H1 (cell line): ENCODE data around the gene DHRS7B. TPM values are rescaled to one million over a fixed set of nuclear protein-coding genes. Genes with fewer than 3 reads are reported as not detected.

ENCODE experiments used
- CTCF ChIA-PET: fragments of 300-600 bp; sonication (Branson Sonifier 250); formaldehyde crosslinking; loops from one replicate; lab custom pipeline; 2021; ENCODE audit not compliant: partially characterized antibody; lab: Charles Lee
- POLR2A ChIA-PET: fragments of 300-600 bp; sonication (Branson Sonifier 250); formaldehyde crosslinking; loops from one replicate; lab custom pipeline; 2021; ENCODE audit warnings: inconsistent platforms; ENCODE audit not compliant: partially characterized antibody; lab: Charles Lee
- DNase-seq, 2 experiments: peaks; one replicate each; pipeline versions ENCODE4 v3.0.0 to v3.0.0-alpha.2; 2010 to 2022; ENCODE audit warnings: low spot score in 2 of 2, low read depth in 1 of 2, mixed read lengths in 1 of 2
- FAIRE-seq: peaks from 2 replicates; lab custom pipeline; 2011; peaks lifted over from hg19 to GRCh38; lab: Jason Lieb, UNC
- H2AFZ ChIP-seq: 2 replicates; pipeline ENCODE4 v1.8.1; 2012; ENCODE audit warnings: low read length, inconsistent platforms
- H2AK5ac ChIP-seq: 2 replicates; pipeline ENCODE4 v1.6.1; 2013; ENCODE audit warnings: low read depth, low read length
- H2BK120ac ChIP-seq: replicated peaks from 2 replicates; pipeline ENCODE3; 2013; ENCODE audit warnings: low read depth, low read length, inconsistent platforms
- H2BK12ac ChIP-seq: 2 replicates; pipeline ENCODE4 v1.6.1; 2013; ENCODE audit warnings: low read depth, low read length
- H2BK15ac ChIP-seq: 2 replicates; pipeline ENCODE4 v1.6.1; 2013; ENCODE audit warnings: low read length
- H2BK20ac ChIP-seq: 2 replicates; pipeline ENCODE4 v1.6.1; 2013; ENCODE audit warnings: low read length
- H2BK5ac ChIP-seq: 2 replicates; pipeline ENCODE4 v1.6.1; 2013; ENCODE audit warnings: low read depth, low read length
- H3K14ac ChIP-seq: 2 replicates; pipeline ENCODE4 v1.6.1; 2013; ENCODE audit warnings: inconsistent platforms; ENCODE audit not compliant: insufficient read length
- H3K18ac ChIP-seq: 2 replicates; pipeline ENCODE4 v1.6.1; 2013; ENCODE audit warnings: low read length; ENCODE audit errors: extremely low read depth
- H3K23ac ChIP-seq: 2 replicates; pipeline ENCODE4 v1.6.1; 2013; ENCODE audit warnings: inconsistent platforms; ENCODE audit not compliant: insufficient read length
- H3K23me2 ChIP-seq: 2 replicates; pipeline ENCODE4 v1.6.1; 2013; ENCODE audit warnings: low read depth, low read length
- H3K27ac ChIP-seq: 2 replicates; pipeline ENCODE4 v1.6.1; 2011; ENCODE audit warnings: low read depth, low read length, inconsistent platforms
- H3K27me3 ChIP-seq, 4 experiments: replicated peaks in 1 of 4; 1 replicate in 1 of 4; 2 replicates in 3 of 4; pipeline versions ENCODE4 v1.6.1 to v1.8.1; 2011 to 2013; ENCODE audit warnings: low read length in 3 of 4, mild to moderate bottlenecking in 3 of 4, inconsistent platforms in 2 of 4, mixed read lengths in 2 of 4, moderate library complexity in 1 of 4; ENCODE audit not compliant: control insufficient read depth in 3 of 4, insufficient read depth in 3 of 4; ENCODE audit errors: extremely low read depth in 1 of 4
- H3K36me3 ChIP-seq, 4 experiments: 2 replicates each; pipeline versions ENCODE4 v1.6.1 to v1.8.1; 2011 to 2013; ENCODE audit warnings: mild to moderate bottlenecking in 4 of 4, low read length in 3 of 4, moderate library complexity in 2 of 4, control low read depth in 1 of 4, inconsistent platforms in 1 of 4; ENCODE audit not compliant: insufficient read depth in 4 of 4, control insufficient read depth in 2 of 4
- H3K4ac ChIP-seq: replicated peaks from 2 replicates; pipeline ENCODE3; 2013; ENCODE audit warnings: low read length, low read depth, mixed read lengths, inconsistent platforms; ENCODE audit not compliant: insufficient read length
- H3K4me1 ChIP-seq, 4 experiments: replicated peaks in 1 of 4; 1 replicate in 1 of 4; 2 replicates in 3 of 4; pipeline versions ENCODE4 v1.6.1 to v1.8.1; 2011 to 2013; ENCODE audit warnings: low read length in 3 of 4, inconsistent platforms in 2 of 4, mixed read lengths in 1 of 4; ENCODE audit not compliant: insufficient read depth in 4 of 4, control insufficient read depth in 3 of 4
- H3K4me2 ChIP-seq, 2 experiments: 2 replicates each; pipeline versions ENCODE4 v1.6.1 to v1.8.1; 2011 to 2013; ENCODE audit warnings: low read depth in 2 of 2, low read length in 2 of 2, control low read depth in 1 of 2, inconsistent platforms in 1 of 2, mild to moderate bottlenecking in 1 of 2; ENCODE audit not compliant: insufficient read depth in 1 of 2
- H3K4me3 ChIP-seq, 4 experiments: fragments of 200-600, 300-600 bp in 1 of 4; sonication (generic), shearing (Covaris generic), sonication (Bioruptor Twin) in 1 of 4; 2 replicates each; pipeline versions ENCODE4 v1.5.1 to v1.8.1; 2011 to 2016; ENCODE audit warnings: low read length in 4 of 4, low read depth in 3 of 4, control low read depth in 2 of 4, inconsistent platforms in 2 of 4, mild to moderate bottlenecking in 2 of 4, mixed read lengths in 1 of 4, moderate library complexity in 1 of 4; ENCODE audit not compliant: insufficient read depth in 2 of 4; ENCODE audit errors: extremely low read depth in 1 of 4
- H3K56ac ChIP-seq: replicated peaks from 2 replicates; pipeline ENCODE3; 2013; ENCODE audit warnings: low read depth, mild to moderate bottlenecking, mixed read lengths, low read length, inconsistent platforms; ENCODE audit not compliant: insufficient read length
- H3K79me1 ChIP-seq: 2 replicates; pipeline ENCODE4 v1.6.1; 2013; ENCODE audit warnings: low read depth, low read length, control low read depth
- H3K79me2 ChIP-seq, 2 experiments: 2 replicates each; pipeline versions ENCODE4 v1.6.1 to v1.8.1; 2012 to 2013; ENCODE audit warnings: low read length in 2 of 2, mild to moderate bottlenecking in 2 of 2, inconsistent platforms in 1 of 2; ENCODE audit not compliant: insufficient read depth in 2 of 2, control insufficient read depth in 1 of 2
- H3K9ac ChIP-seq, 4 experiments: replicated peaks in 1 of 4; 1 replicate in 1 of 4; 2 replicates in 3 of 4; pipeline versions ENCODE4 v1.6.1 to v1.8.1; 2011 to 2013; ENCODE audit warnings: low read depth in 3 of 4, low read length in 3 of 4, control low read depth in 2 of 4, mild to moderate bottlenecking in 2 of 4, moderate library complexity in 2 of 4, inconsistent platforms in 1 of 4; ENCODE audit errors: extremely low read depth in 1 of 4
- H3K9me3 ChIP-seq, 2 experiments: 2 replicates each; pipeline versions ENCODE4 v1.6.1 to v1.8.1; 2012 to 2013; ENCODE audit warnings: mild to moderate bottlenecking in 2 of 2, moderate library complexity in 2 of 2, control low read depth in 1 of 2, inconsistent platforms in 1 of 2, low read depth in 1 of 2, low read length in 1 of 2, mixed read lengths in 1 of 2; ENCODE audit not compliant: insufficient read depth in 2 of 2
- H4K20me1 ChIP-seq, 2 experiments: replicated peaks in 1 of 2; 2 replicates each; pipeline versions ENCODE3 to v1.8.1; 2011 to 2013; ENCODE audit warnings: inconsistent platforms in 2 of 2, low read length in 2 of 2, mild to moderate bottlenecking in 1 of 2; ENCODE audit not compliant: insufficient read depth in 2 of 2, control insufficient read depth in 1 of 2
- H4K5ac ChIP-seq: 2 replicates; pipeline ENCODE4 v1.6.1; 2013; ENCODE audit warnings: low read length, low read depth, mixed read lengths, inconsistent platforms; ENCODE audit not compliant: insufficient read length
- H4K8ac ChIP-seq: 2 replicates; pipeline ENCODE4 v1.8.0; 2013; ENCODE audit warnings: mild to moderate bottlenecking, moderate library complexity, low read length, inconsistent platforms; ENCODE audit not compliant: insufficient read depth; ENCODE audit errors: extremely low read depth
- H4K91ac ChIP-seq: replicated peaks from 2 replicates; pipeline ENCODE3; 2013; ENCODE audit warnings: low read length, mixed read lengths, inconsistent platforms; ENCODE audit not compliant: insufficient read length
- BCL11A ChIP-seq, 2 experiments: IDR thresholded peaks; one replicate each; pipeline ENCODE4 v1.6.1; 2011; ENCODE audit warnings: low read depth in 2 of 2, low read length in 2 of 2, mild to moderate bottlenecking in 2 of 2
- BRCA1 ChIP-seq: IDR thresholded peaks from 2 replicates; pipeline ENCODE4 v1.6.1; 2012; ENCODE audit warnings: low read depth, low read length, improper control_type of control experiment
- GTF2F1 ChIP-seq: IDR thresholded peaks from 2 replicates; pipeline ENCODE4 v1.6.1; 2012; ENCODE audit warnings: low read depth, low read length, improper control_type of control experiment, borderline replicate concordance
- HDAC6 ChIP-seq: IDR thresholded peaks from one replicate; pipeline ENCODE4 v1.7.1; 2012; ENCODE audit warnings: low read depth, mild to moderate bottlenecking, inconsistent platforms, low read length, moderate library complexity
- JUND ChIP-seq: IDR thresholded peaks from 2 replicates; pipeline ENCODE4 v1.6.1; 2011; ENCODE audit warnings: mild to moderate bottlenecking, improper control_type of control experiment, low read length
- NRF1 ChIP-seq: IDR thresholded peaks from 2 replicates; pipeline ENCODE4 v1.6.1; 2011; ENCODE audit warnings: mild to moderate bottlenecking, low read depth, low read length, improper control_type of control experiment
- PHF8 ChIP-seq: fragments of 200-600 bp; sonication (generic); conservative IDR thresholded peaks from 2 replicates; pipeline ENCODE4 v1.7.1; 2012; ENCODE audit warnings: low read depth, mild to moderate bottlenecking, inconsistent platforms, low read length, moderate library complexity
- RFX5 ChIP-seq: IDR thresholded peaks from 2 replicates; pipeline ENCODE4 v1.6.1; 2011; ENCODE audit warnings: low read depth, low read length, improper control_type of control experiment, borderline replicate concordance
- SIN3A ChIP-seq, 2 experiments: IDR thresholded peaks in 1 of 2; conservative IDR thresholded peaks in 1 of 2; 2 replicates each; pipeline ENCODE4 v1.6.1; 2011 to 2012; ENCODE audit warnings: low read length in 2 of 2, improper control_type of control experiment in 1 of 2, low read depth in 1 of 2, mild to moderate bottlenecking in 1 of 2
- WGBS, 2 experiments: shearing (Covaris generic) in 1 of 2; methylation state at CpG; one replicate each; pipeline versions ENCODE4 v1.1.6 to v1.1.7; 2013 to 2015; ENCODE audit warnings: low lambda C conversion rate in 2 of 2, mixed read lengths in 2 of 2, inconsistent platforms in 1 of 2, low coverage in 1 of 2, missing lambda C conversion rate in 1 of 2; ENCODE audit not compliant: insufficient replicate concordance in 2 of 2, insufficient coverage in 1 of 2, insufficient read length in 1 of 2; ENCODE audit errors: extremely low coverage in 1 of 2, missing lambda C conversion rate in 1 of 2; 5-methylcytosine and 5-hydroxymethylcytosine counted together
- polyA plus RNA-seq, 7 experiments: library from polyadenylated mRNA; depleted of rRNA in 3 of 7; stranded (reverse) in 5 of 7; unstranded in 2 of 7; fragments of >200 nt in 5 of 7; fragments of 200-250 nt in 2 of 7; gene quantifications; 1 replicate in 5 of 7; 2 replicates in 1 of 7; 4 replicates in 1 of 7; pipeline versions ENCODE4 v1.2.1 to v1.2.3, GENCODE V29; 2011 to 2013; ENCODE audit warnings: missing spikeins in 2 of 7, mixed read lengths in 2 of 7
- total RNA-seq: library from RNA; stranded (reverse); fragmentation: NEBNext Ultra II Directional; extraction: Animal tissue kit (Norgen Biotek cat#: 25700); gene quantifications from 2 replicates; pipeline ENCODE4 v1.2.1, GENCODE V29; 2021
- TF ChIP-seq, protein P1 (sequence below): IDR thresholded peaks from 2 replicates; pipeline ENCODE4 v1.6.1; 2011; ENCODE audit warnings: low read depth, mild to moderate bottlenecking, low read length; ENCODE audit not compliant: insufficient read depth

DHRS7B gene
- total and polyA plus RNA-seq, 2 of the 8 experiments (the other 6 are each of a cell fraction or from before 2014, with no cell fraction given) = 11.0 to 27.9 TPM

DNA sequence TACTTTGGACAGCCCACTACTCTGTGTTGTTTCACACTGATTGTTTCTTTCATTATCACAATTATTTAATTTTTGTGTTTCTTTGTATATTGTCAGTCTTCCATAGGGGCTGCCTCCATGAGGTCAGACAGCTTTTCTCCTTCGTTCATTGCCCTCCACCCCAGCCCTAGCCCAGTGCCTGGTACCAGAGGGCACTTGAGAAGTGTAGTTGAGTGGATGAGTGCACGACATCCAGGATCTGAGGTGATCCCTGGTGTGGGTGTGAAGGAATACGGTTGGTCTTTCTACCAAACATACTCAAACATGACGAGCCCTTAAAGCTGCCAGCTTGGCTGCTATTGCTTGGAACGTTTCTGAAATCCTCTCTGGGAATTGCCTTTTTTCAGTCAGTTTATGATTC, 37.9 kb downstream of the DHRS7B start:
- Histone ChIP-seq H3K18ac (no peak overlapping the region), H3K14ac (no peak overlapping the region), H3K79me1 (no peaks in the 10 kb centered on the region; the same call in 1 of the 2 replicates), H2BK20ac (no peak overlapping the region), H2BK5ac (no peak overlapping the region), H3K4me1 (no peaks in the 10 kb centered on the region), H3K56ac (no peak overlapping the region), H3K23ac (no peak overlapping the region), H4K8ac (no peak overlapping the region; the same call in 1 of the 2 replicates), H3K27me3 (no peaks in the 10 kb centered on the region), H4K5ac (no peak overlapping the region), H2BK120ac (no peak overlapping the region), H3K9ac (no peak overlapping the region), H3K4me3 (no peak overlapping the region)
- DNase-seq = no peak
- 94% methylated on average over 5 of the region's 5 CpGs; no CpG with 5 or more reads in 1 of the 2 experiments for WGBS, 2 experiments
- TF ChIP-seq, protein P1, sequence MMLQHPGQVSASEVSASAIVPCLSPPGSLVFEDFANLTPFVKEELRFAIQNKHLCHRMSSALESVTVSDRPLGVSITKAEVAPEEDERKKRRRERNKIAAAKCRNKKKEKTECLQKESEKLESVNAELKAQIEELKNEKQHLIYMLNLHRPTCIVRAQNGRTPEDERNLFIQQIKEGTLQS = no peak
- TF ChIP-seq JUND (no peak), HDAC6 (no peak), BRCA1 (no peak), PHF8 (no peak), RFX5 (no peak), BCL11A (IDR thresholded peaks at IDR 0.05; ENCODE audit: low read depth in 2 of 2, low read length in 2 of 2) (no peak), SIN3A (conservative IDR thresholded peaks at IDR 0.05 in 1 of 2, IDR thresholded peaks at IDR 0.05 in 1 of 2; ENCODE audit: low read depth in 1 of 2, low read length in 2 of 2) (no peak), GTF2F1 (no peak), NRF1 (no peak)
- TF ChIP-seq, all 59 proteins: peak for 0
- no peak overlapping the region for H3K4me2 ChIP-seq
- H3K36me3 ChIP-seq = no peaks in the 10 kb centered on the region
- ChIA-PET POLR2A (interaction anchor here (1.1 to 1.3 kb wide), 3 partner anchors 14 to 37 kb away, joined by 3 to 4 read pairs (median 4); no protein-coding TSS in a partner anchor), CTCF (interaction anchor here (1.9 kb wide), 1 partner anchor 9 kb away, joined by 16 read pairs; no protein-coding TSS in a partner anchor)
- no peaks in the 10 kb centered on the region for H3K9me3 ChIP-seq
- no peak overlapping the region for H2BK15ac ChIP-seq
- no peak overlapping the region for H3K27ac ChIP-seq
- H4K20me1 ChIP-seq = no peaks in the 10 kb centered on the region
- H3K4ac ChIP-seq = no peak overlapping the region
- no peak overlapping the region for H2AFZ ChIP-seq
- H4K91ac ChIP-seq = no peak overlapping the region
- H2BK12ac ChIP-seq = no peak overlapping the region
- no peaks in the 10 kb centered on the region for H3K23me2 ChIP-seq
- no peak for FAIRE-seq
- no peaks in the 10 kb centered on the region for H3K79me2 ChIP-seq
- no peak overlapping the region for H2AK5ac ChIP-seq
